CD14-positive monocyte (primary cell): ENCODE results near the gene OR1N2. TPM values are rescaled to one million over a fixed set of nuclear protein-coding genes. Genes with fewer than 3 reads are reported as not detected.

Source experiments
- DNase-seq, 3 donors: peaks; one replicate each; pipeline ENCODE4 v3.0.0-alpha.2; 2011 to 2022
- H2AFZ ChIP-seq: 2 replicates; pipeline ENCODE4 v1.6.0; 2012; ENCODE audit warnings: mild to moderate bottlenecking, low read depth, low read length, inconsistent platforms; ENCODE audit not compliant: insufficient read depth, poor library complexity, severe bottlenecking
- H3K27ac ChIP-seq, 2 donors: 1 replicate in 1 of 2; 2 replicates in 1 of 2; pipeline ENCODE4 v1.5.1; 2012 to 2013; ENCODE audit warnings: low read length in 2 of 2, control low read depth in 1 of 2, inconsistent platforms in 1 of 2, low read depth in 1 of 2, mild to moderate bottlenecking in 1 of 2
- H3K27me3 ChIP-seq, 2 donors: one replicate each; pipeline versions ENCODE4 v1.6.0 to v1.6.1; 2011 to 2013; ENCODE audit warnings: low read length in 2 of 2; ENCODE audit not compliant: control insufficient read depth in 2 of 2, insufficient read depth in 2 of 2
- H3K36me3 ChIP-seq, 2 donors: replicated peaks in 1 of 2; 1 replicate in 1 of 2; 2 replicates in 1 of 2; pipeline versions ENCODE4 v1.5.1 to v1.6.1; 2012 to 2013; ENCODE audit warnings: low read length in 2 of 2, control low read depth in 1 of 2, inconsistent platforms in 1 of 2, mild to moderate bottlenecking in 1 of 2; ENCODE audit not compliant: insufficient read depth in 2 of 2, control insufficient read depth in 1 of 2
- H3K4me1 ChIP-seq, 2 donors: 1 replicate in 1 of 2; 2 replicates in 1 of 2; pipeline versions ENCODE4 v1.5.1 to v1.6.1; 2012 to 2013; ENCODE audit warnings: low read length in 2 of 2, control low read depth in 1 of 2, inconsistent platforms in 1 of 2, mild to moderate bottlenecking in 1 of 2, moderate library complexity in 1 of 2; ENCODE audit not compliant: insufficient read depth in 2 of 2, control insufficient read depth in 1 of 2
- H3K4me2 ChIP-seq: replicated peaks from 2 replicates; pipeline ENCODE3; 2012; ENCODE audit warnings: low read length, moderate library complexity, mild to moderate bottlenecking; ENCODE audit not compliant: poor library complexity, severe bottlenecking; ENCODE audit errors: extremely low read depth
- H3K4me3 ChIP-seq, 3 experiments: fragments of 200-600 bp in 1 of 3; sonication (generic) in 1 of 3; replicated peaks in 1 of 3; 1 replicate in 2 of 3; 2 replicates in 1 of 3; pipeline ENCODE4 v1.5.1; 2011 to 2013; ENCODE audit warnings: low read length in 3 of 3, mild to moderate bottlenecking in 3 of 3, control low read depth in 2 of 3, low read depth in 2 of 3, inconsistent platforms in 1 of 3, moderate library complexity in 1 of 3
- H3K79me2 ChIP-seq: 2 replicates; pipeline ENCODE4 v1.6.0; 2012; ENCODE audit warnings: mild to moderate bottlenecking, control low read depth, inconsistent platforms, low read length, moderate library complexity; ENCODE audit not compliant: insufficient read depth
- H3K9ac ChIP-seq: 2 replicates; pipeline ENCODE4 v1.6.0; 2017; ENCODE audit warnings: low read length, mild to moderate bottlenecking; ENCODE audit not compliant: insufficient read depth, poor library complexity, severe bottlenecking
- H3K9me3 ChIP-seq, 2 donors: replicated peaks in 1 of 2; 1 replicate in 1 of 2; 2 replicates in 1 of 2; pipeline versions ENCODE4 v1.5.1 to v1.6.1; 2012 to 2013; ENCODE audit warnings: low read length in 2 of 2, control low read depth in 1 of 2; ENCODE audit not compliant: control insufficient read depth in 1 of 2, insufficient read depth in 1 of 2
- H4K20me1 ChIP-seq: 2 replicates; pipeline ENCODE4 v1.6.0; 2012; ENCODE audit warnings: mild to moderate bottlenecking, low read length, control low read depth, moderate library complexity; ENCODE audit not compliant: insufficient read depth
- H3K27ac Mint-ChIP-seq, 7 donors: one replicate each; pipeline ENCODE4 v1.8.0; 2020; ENCODE audit warnings: mild to moderate bottlenecking in 7 of 7, mixed read lengths in 7 of 7, moderate library complexity in 6 of 7, inconsistent platforms in 2 of 7
- H3K27me3 Mint-ChIP-seq, 3 donors: one replicate each; pipeline ENCODE4 v1.8.0; 2021 to 2022; ENCODE audit warnings: low read depth in 3 of 3, mild to moderate bottlenecking in 3 of 3, mixed read lengths in 3 of 3, moderate library complexity in 3 of 3, inconsistent platforms in 1 of 3
- H3K36me3 Mint-ChIP-seq, 2 donors: one replicate each; pipeline ENCODE4 v1.8.0; 2020; ENCODE audit warnings: mixed read lengths in 2 of 2, inconsistent platforms in 1 of 2, mild to moderate bottlenecking in 1 of 2
- H3K4me1 Mint-ChIP-seq: one replicate; pipeline ENCODE4 v1.8.0; 2020; ENCODE audit warnings: mild to moderate bottlenecking, mixed read lengths
- H3K4me3 Mint-ChIP-seq, 2 donors: one replicate each; pipeline ENCODE4 v1.8.0; 2020; ENCODE audit warnings: mild to moderate bottlenecking in 2 of 2, mixed read lengths in 2 of 2, moderate library complexity in 1 of 2
- H3K9me3 Mint-ChIP-seq, 7 donors: one replicate each; pipeline ENCODE4 v1.8.0; 2020 to 2022; ENCODE audit warnings: mixed read lengths in 7 of 7, mild to moderate bottlenecking in 6 of 7, moderate library complexity in 6 of 7, inconsistent platforms in 2 of 7
- CTCF ChIP-seq: fragments of 200-600 bp; IDR thresholded peaks from one replicate; pipeline ENCODE4 v1.8.0; 2022; ENCODE audit warnings: antibody characterized with exemption, mild to moderate bottlenecking
- WGBS: methylation state at CpG from one replicate; pipeline ENCODE4 v1.1.5; 2013; ENCODE audit warnings: missing lambda C conversion rate; ENCODE audit not compliant: insufficient coverage; 5-methylcytosine and 5-hydroxymethylcytosine counted together
- intact Hi-C, 2 donors: fragments of 100-400 bp; cut with micrococcal nuclease; formaldehyde crosslinking; loops; one replicate each; pipeline versions ENCODE4 v1.15.0 to v1.15.1; 2023
- polyA plus RNA-seq, 3 donors: library from polyadenylated mRNA; depleted of rRNA in 1 of 3; unstranded in 2 of 3; stranded (reverse) in 1 of 3; fragments of 300-500 nt in 2 of 3; fragments of >200 nt in 1 of 3; fragmentation: Illumina TruSeq in 2 of 3; gene quantifications; 1 replicate in 2 of 3; 2 replicates in 1 of 3; pipeline ENCODE4 v1.2.3, GENCODE V29; 2012 to 2021

The OR1N2 gene
- polyA plus RNA-seq, 3 donors: not detected

GRCh38 chr9:122572456-122572855, 19.5 kb downstream of the OR1N2 start:
- DNase-seq: no peak
- intact Hi-C loops: no loop called here
- no peak overlapping the region for H3K27ac Mint-ChIP-seq
- H3K9ac ChIP-seq: no peak overlapping the region
- peaks cover 0 to 10% (median 4%) of the 10 kb centered on the region in 7 donors for H3K9me3 Mint-ChIP-seq
- no peak overlapping the region for H3K4me2 ChIP-seq
- H3K4me1 ChIP-seq: no peaks in the 10 kb centered on the region
- no peaks in the 10 kb centered on the region for H4K20me1 ChIP-seq
- no peak overlapping the region for H2AFZ ChIP-seq
- no peak overlapping the region for H3K27ac ChIP-seq
- H3K4me3 Mint-ChIP-seq: no peak overlapping the region
- H3K36me3 ChIP-seq: no peaks in the 10 kb centered on the region
- peaks cover 0 to 4% (median 2%) of the 10 kb centered on the region in 3 donors for H3K27me3 Mint-ChIP-seq
- H3K9me3 ChIP-seq: peaks cover 0 to 2% of the 10 kb centered on the region in 2 donors
- no peaks in the 10 kb centered on the region for H3K4me1 Mint-ChIP-seq
- no peaks in the 10 kb centered on the region for H3K27me3 ChIP-seq
- H3K79me2 ChIP-seq: no peaks in the 10 kb centered on the region
- no peak overlapping the region for H3K4me3 ChIP-seq
- H3K36me3 Mint-ChIP-seq: no peaks in the 10 kb centered on the region
- TF ChIP-seq CTCF: no peak
- WGBS: 81% methylated on average over 2 of the region's 2 CpGs

GRCh38 chr9:122579874-122580273, 27.0 kb downstream of the OR1N2 start:
- no peak overlapping the region for H3K4me3 Mint-ChIP-seq
- no peak overlapping the region for H3K4me3 ChIP-seq
- H3K27ac Mint-ChIP-seq: no peak overlapping the region
- intact Hi-C loops: no loop called here
- TF ChIP-seq CTCF: no peak
- H3K27me3 ChIP-seq: no peaks in the 10 kb centered on the region
- no peaks in the 10 kb centered on the region for H4K20me1 ChIP-seq
- WGBS: no CpG with 5 or more reads among the region's 5 CpGs
- no peaks in the 10 kb centered on the region for H3K4me1 Mint-ChIP-seq
- H3K9me3 Mint-ChIP-seq: peaks cover 0 to 11% (median 6%) of the 10 kb centered on the region in 7 donors
- no peak for DNase-seq
- H3K36me3 Mint-ChIP-seq: no peaks in the 10 kb centered on the region
- no peak overlapping the region for H3K9ac ChIP-seq
- H2AFZ ChIP-seq: no peak overlapping the region
- peaks cover 0 to 2% of the 10 kb centered on the region in 2 donors for H3K9me3 ChIP-seq
- peaks cover 0 to 7% (median 0%) of the 10 kb centered on the region in 3 donors for H3K27me3 Mint-ChIP-seq
- no peaks in the 10 kb centered on the region for H3K36me3 ChIP-seq
- no peaks in the 10 kb centered on the region for H3K79me2 ChIP-seq
- no peak overlapping the region for H3K4me2 ChIP-seq
- H3K4me1 ChIP-seq: no peaks in the 10 kb centered on the region
- no peak overlapping the region for H3K27ac ChIP-seq
